Vagina (tissue), 2 donors: Measurements from ENCODE around the gene TRIM41.

Experiments
- POLR2A ChIP-seq, 2 donors: fragments of 450-650 bp; IDR thresholded peaks; one replicate each; pipeline ENCODE4 v1.6.1; 2017; ENCODE audit warnings: antibody characterized with exemption in 2 of 2, mild to moderate bottlenecking in 2 of 2, moderate library complexity in 2 of 2
- TF ChIP-seq, protein P1 (sequence below), 3 experiments: fragments of 450-650 bp in 2 of 3; fragments of 200-600 bp in 1 of 3; sonication (generic) in 1 of 3; IDR thresholded peaks; one replicate each; pipeline ENCODE4 v1.5.1; 2017 to 2019; ENCODE audit warnings: antibody characterized with exemption in 3 of 3, mild to moderate bottlenecking in 2 of 3, moderate library complexity in 2 of 3

DNA sequence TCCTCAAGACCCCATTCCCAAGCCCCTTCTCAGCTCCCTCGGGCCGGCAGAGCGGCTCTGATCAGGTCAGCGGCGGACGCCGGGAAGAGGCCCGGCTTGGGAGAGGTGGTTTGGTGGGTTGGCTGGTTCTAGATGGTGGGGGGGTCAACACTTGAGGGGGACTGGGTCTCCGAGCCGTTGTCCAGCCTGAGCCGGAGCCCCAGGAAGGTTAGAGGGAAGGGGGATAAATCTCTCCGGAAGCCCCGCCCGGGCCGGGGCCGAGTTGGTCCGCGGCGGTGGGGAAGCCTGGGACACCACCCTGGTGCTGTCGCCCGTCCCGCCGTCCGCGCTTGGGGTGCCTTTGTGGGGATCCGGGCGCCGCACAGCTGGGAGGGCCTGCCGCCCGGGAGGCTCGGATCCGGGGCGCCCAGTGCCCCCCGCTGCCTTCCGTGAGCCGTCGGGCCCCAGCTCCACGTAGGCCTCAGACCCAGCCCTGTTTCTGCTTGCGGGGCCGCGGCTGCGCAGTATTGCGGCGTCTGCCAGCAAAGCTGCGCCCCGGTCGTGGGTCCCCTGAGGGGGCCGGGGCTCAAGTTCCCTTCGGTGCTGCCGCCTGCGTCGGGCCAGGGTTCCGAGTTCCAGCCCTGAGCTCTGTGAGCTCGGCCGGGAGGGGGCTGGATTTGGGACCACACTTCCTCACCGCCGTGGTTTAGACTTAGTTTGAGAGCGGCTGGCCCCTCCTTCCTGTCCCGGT is 38.4 kb downstream of the TRIM41 start:
- TF ChIP-seq, protein P1, sequence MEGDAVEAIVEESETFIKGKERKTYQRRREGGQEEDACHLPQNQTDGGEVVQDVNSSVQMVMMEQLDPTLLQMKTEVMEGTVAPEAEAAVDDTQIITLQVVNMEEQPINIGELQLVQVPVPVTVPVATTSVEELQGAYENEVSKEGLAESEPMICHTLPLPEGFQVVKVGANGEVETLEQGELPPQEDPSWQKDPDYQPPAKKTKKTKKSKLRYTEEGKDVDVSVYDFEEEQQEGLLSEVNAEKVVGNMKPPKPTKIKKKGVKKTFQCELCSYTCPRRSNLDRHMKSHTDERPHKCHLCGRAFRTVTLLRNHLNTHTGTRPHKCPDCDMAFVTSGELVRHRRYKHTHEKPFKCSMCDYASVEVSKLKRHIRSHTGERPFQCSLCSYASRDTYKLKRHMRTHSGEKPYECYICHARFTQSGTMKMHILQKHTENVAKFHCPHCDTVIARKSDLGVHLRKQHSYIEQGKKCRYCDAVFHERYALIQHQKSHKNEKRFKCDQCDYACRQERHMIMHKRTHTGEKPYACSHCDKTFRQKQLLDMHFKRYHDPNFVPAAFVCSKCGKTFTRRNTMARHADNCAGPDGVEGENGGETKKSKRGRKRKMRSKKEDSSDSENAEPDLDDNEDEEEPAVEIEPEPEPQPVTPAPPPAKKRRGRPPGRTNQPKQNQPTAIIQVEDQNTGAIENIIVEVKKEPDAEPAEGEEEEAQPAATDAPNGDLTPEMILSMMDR (IDR thresholded peaks at IDR 0.05), result no peak
- no peak for TF ChIP-seq POLR2A (IDR thresholded peaks at IDR 0.05)
